ENCODE measurements around the gene SMOC2. TPM values are rescaled to one million over a fixed set of nuclear protein-coding genes. Genes with fewer than 3 reads are reported as not detected.
"Not testable (repeated sequence)": the region's sequence is repeated elsewhere in the genome, so short reads cannot be mapped to it uniquely, and the experiment has no call there.

Gene SMOC2
- total and polyA plus RNA-seq, 2 of the 4 experiments (the other 2 are of a cell fraction), result not detected

DNA sequence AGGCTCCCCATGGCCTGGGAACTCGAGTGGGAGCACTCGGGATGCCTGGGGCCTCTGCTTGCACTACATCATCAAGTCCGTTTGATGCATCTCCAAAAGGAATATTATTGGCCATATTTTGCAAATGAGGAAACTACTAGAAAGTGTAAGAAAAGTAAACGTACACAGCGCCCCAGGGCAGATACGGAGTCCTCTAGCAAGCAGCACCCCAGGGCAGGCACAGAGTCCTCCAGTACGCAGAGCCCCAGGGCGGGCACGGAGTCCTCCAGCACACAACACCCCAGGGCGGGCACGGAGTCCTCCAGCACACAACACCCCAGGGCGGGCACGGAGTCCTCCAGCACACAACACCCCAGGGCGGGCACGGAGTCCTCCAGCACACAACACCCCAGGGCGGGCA, 264.3 kb downstream of the SMOC2 start:
- H3K4ac ChIP-seq (ENCODE audit: low read depth, low read length); H4K8ac ChIP-seq (ENCODE audit: low read depth in 2 of 2, low read length in 2 of 2); H4K91ac ChIP-seq (ENCODE audit: insufficient read depth, low read depth, low read length); H2AK5ac ChIP-seq (ENCODE audit: low read depth, low read length); H2BK20ac ChIP-seq (ENCODE audit: low read depth, low read length); H2BK5ac ChIP-seq (ENCODE audit: low read depth, low read length, poor library complexity, severe bottlenecking); DNase-seq; H2AK9ac ChIP-seq (replicated peaks; ENCODE audit: low read depth, low read length, poor library complexity); H3K23ac ChIP-seq (ENCODE audit: low read depth, low read length); H2AFZ ChIP-seq (replicated peaks; ENCODE audit: low read length, poor library complexity); H4K20me1 ChIP-seq (ENCODE audit: insufficient read depth, low read length); H3K4me3 ChIP-seq (ENCODE audit: insufficient read depth, low read depth, low read length); H2BK120ac ChIP-seq (ENCODE audit: low read depth, low read length); H3K27me3 ChIP-seq (ENCODE audit: control insufficient read depth, insufficient read depth, low read length); H3K18ac ChIP-seq (ENCODE audit: low read depth, low read length); dilution Hi-C loops (cut with HindIII; ENCODE audit: low sequenced_read_pairs, unreplicated experiment); H3K9ac ChIP-seq (ENCODE audit: low read depth, low read length); ATAC-seq (ENCODE audit: low read depth); in situ Hi-C loops (cut with MboI; ENCODE audit: low sequenced_read_pairs); H2BK15ac ChIP-seq (ENCODE audit: low read depth, low read length); H3K27ac ChIP-seq (ENCODE audit: insufficient read depth, low read length); POLR2A ChIA-PET (ENCODE audit: unreplicated experiment); H3K9me1 ChIP-seq (ENCODE audit: insufficient read depth, low read length); H3K4me1 ChIP-seq (ENCODE audit: control insufficient read depth, insufficient read depth, low read length); CTCF ChIA-PET; H4K5ac ChIP-seq (ENCODE audit: low read depth, low read length); H3K4me2 ChIP-seq (ENCODE audit: low read depth, low read length); H3K36me3 ChIP-seq (ENCODE audit: control insufficient read depth, insufficient read depth, low read length); H3K14ac ChIP-seq (replicated peaks; ENCODE audit: low read depth, low read length); H3K79me1 ChIP-seq (ENCODE audit: low read depth in 1 of 2, low read length in 2 of 2); H3K56ac ChIP-seq (ENCODE audit: extremely low read depth, insufficient read depth, low read length); BruUV-seq (replicated peaks); intact Hi-C loops (cut with micrococcal nuclease): not testable (repeated sequence)
- peaks cover 66% of the 10 kb centered on the region for H3K9me3 ChIP-seq (ENCODE audit: control insufficient read depth, insufficient read depth, low read length)
- 100% methylated on average over 1 of the region's 16 CpGs; no CpG with 5 or more reads in 1 of the 2 experiments for WGBS, 2 experiments (ENCODE audit: extremely low coverage in 2 of 2, insufficient read length in 1 of 2)

All from IMR-90 (cell line).